Activated CD4-positive, alpha-beta T cell treated with anti-CD3 and anti-CD28 coated beads, Interleukin-10, Interleukin-2, amounts not matched to agents 100 ng/mL and 50 ng/mL, durations not matched to agents 16 hours and 8 hours (primary cell): ENCODE data around the gene LLPH.
"Not testable (repeated sequence)": the region's sequence is repeated elsewhere in the genome, so short reads cannot be mapped to it uniquely, and the experiment has no call there.

Experiments used
- DNase-seq: peaks from one replicate; pipeline ENCODE4 v3.0.0-alpha.2; 2020

The LLPH gene

DNA sequence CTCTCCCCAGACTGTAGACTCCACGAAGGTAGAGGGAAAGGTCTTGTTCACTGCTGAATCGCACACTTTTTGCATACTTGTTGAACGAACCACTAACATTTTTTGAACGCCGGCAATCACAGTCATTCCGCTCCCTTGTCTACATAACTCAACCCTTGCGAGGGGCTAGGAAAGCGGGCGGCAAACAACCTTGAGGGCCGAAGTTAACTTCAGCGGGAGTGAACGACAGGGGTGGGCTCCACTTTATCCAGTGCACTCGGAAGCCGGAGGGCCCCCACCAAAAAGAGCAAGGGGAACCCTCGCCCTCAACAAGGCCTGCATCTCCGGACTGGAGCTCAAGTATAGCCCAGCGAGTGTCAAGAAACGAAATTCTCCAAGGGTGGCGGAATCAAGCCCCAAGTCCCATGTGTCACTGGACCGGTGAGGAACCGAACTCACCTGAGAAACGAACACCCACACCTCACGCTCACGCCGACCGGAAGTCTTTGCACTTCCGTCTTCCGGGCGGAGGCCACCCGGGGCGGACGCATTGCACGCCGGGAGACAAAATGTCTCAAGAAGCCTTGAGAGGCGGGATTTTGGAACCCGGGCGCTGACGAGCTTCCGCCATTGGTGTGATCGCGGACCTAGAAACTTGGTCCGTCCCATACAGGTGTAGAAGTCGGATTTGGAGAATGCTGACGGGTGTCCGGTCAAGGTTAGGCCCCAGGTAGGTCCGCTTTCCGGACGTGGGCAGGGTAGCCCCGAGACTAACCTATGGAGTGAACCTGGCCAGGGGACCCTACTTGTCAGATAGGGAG is at the start of gene LLPH:
TSS of gene LLPH (minus strand) at position 484 of the 800 bp plus-strand sequence. CDS start 1,644 bp downstream, outside the sequence.
- DNase-seq, result peak; percentile 95

DNA sequence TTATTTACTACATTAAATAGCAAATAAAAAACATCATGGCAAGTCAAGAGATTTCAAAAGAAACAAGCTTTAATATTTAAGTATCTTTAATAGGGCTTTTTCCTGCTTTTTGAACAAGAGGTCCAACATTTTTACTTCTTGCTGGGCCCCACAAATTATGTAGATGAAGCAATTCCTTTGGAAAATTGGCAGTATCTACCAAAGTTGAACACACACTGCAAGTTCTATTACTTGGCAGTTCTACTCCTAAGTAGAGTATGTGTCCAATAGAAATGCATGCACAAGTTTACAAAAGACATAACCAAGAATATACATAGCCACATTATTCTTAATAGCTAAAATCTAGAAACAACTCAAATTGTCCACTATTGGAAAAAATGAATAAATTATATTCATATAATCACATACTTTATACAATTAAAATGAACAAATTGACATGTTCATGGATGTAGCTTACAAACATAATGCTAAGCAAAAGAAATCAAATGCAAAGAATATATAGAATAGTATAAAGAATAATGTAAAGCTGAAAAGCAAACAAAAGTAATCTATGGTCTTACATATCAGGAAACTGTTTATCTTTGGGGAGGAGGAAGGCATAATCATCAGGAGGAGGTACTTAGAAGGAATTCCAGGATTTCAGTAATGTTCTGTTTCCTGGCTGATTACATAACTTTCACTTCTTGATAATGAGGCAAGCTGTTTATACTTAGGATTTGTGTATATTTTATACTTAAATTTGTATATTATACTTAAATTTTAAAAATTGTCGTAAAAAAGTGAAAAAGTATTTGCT is 45.8 kb upstream of the LLPH start:
- DNase-seq, result no peak

DNA sequence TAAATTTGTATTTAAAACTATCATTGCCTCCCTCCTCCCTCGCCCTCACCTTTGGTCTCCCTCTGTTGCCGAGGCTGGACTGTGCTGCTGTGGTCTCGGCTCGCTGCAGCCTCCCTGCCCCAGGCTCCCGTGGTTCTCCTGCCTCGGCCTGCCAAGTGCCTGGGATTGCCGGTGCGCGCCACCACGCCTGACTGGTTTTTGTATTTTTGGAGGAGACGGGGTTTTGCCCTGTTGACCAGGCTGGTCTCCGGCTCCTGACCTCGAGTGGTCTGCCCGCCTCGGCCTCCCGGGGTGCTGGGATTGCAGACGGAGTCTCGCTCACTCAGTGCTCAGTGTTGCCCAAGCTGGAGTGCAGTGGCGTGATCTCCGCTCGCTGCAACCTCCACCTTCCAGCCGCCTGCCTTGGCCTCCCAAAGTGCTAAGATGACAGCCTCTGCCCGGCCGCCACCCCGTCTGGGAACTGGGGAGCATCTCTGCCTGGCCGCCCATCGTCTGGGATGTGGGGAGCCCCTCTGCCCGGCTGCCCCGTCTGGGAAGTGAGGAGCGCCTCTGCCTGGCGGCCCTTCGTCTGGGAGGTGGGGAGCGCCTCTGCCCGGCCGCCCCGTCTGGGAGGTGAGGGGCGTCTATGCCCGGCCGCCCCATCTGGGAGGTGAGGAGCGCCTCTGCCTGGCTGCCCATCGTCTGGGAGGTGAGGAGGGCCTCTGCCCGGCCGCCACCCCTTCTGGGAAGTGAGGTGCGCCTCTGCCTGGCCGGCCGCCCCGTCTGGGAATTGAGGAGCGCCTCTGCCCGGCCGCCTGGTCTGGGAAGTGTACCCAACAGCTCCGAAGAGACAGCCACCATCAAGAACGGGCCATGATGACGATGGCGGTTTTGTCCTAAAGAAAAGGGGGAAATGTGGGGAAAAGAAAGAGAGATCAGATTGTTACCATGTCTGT is 44.1 kb upstream of the LLPH start:
- DNase-seq, result not testable (repeated sequence)

DNA sequence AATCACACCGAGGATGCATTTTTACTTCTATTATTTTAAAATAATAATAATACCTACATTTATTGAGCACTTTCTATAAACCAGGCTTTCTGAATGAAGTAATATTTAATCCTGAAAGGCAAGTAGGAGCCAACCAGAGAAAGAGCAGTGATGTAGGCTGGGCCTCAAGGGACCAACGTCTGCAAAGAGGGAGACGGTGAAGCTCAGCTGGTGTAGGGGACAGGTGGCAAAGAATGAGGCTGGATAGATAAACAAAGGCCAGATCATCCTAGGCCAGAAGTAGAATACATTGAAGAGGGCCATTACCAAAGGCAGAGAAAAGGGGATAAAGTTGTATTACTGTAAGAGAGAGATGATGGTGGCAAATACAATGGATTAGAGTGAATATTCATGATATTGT is 40.1 kb upstream of the LLPH start:
- no peak for DNase-seq

DNA sequence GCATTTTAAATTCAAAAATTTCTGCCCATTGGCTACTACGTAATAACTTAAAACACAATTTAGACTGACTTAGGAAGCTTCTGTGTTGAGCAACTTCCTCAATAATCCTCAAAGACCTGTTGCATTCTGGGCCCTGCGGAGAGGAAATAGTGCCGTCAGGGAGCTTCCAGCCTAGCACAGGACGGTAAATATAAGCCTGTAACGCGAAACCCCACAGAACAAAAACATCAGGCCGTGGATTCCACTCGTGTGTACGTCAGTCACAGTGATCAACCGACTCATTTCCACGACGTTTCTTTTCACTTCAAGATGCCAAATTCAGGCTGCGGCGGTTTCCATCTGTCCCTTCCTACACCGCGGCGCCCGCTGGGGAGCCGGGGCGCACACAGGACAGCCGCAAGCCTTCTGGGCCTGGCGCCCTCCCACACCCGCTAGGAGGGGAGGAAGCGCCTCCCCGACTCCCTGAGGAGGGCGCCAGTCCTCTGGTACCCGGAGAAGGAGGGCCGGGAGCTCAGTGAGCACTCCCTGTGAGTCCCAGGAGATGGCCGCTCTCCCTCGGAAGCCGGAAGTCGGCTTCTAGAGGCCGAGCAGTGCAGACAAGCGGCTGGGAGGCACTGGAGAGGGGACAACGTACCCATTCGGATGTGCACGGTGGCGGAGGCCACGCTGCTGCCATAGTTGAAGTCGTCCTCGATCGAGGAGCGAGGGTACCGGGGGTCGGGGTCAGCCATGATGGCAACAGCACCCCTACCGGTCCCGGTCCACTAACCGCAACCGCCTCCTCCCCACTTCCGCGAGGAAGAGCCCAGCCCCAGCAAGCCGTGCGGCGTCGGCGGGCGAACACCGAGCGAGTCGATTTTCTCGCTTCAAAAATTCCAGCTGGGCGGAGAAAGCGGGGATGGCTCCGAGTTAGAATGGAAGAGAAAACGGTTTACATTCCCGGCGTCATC is 38.9 kb upstream of the LLPH start, which contains the start of gene TMBIM4:
TSS of gene TMBIM4 (minus strand) at position 776 of the 950 bp plus-strand sequence. CDS start at position 731, 45 bp downstream.
- DNase-seq, result peak; percentile 90

DNA sequence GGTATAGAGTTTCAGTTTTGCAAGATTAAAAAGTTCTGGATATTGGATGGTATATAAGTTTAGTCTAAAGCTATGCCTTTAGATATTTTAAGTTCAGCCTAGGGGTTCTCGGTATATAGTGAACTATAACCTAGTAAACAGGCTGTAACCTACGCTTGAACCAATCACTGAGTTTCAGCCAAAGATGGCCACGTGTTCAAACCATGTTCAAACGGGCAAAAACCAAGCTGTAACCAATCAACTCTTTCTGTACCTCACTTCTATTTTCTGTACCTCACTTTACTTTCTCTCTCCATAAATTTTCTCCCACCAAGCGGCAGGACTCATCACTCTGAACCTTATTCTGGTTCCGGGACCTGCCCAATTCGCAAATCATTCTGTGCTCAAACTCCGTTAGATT is 37.9 kb upstream of the LLPH start:
- DNase-seq, result no peak

DNA sequence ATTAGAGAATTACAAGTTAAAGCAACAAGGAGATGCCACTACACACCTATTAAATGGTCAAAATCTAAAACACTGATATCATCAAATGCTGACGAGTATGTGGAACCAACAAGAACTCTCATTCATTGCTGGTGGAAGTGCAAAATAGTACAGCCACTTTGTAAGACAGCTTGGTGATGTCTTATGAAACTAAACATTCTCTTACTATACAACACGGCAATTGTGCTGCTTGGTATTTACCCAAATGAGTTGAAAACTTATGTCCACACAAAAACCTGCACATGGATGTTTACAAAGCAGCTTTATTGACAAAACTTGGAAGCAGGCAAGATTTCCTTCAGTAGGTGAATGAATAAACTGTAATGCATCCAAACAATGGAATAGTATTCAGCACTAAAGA is 36.0 kb upstream of the LLPH start:
- DNase-seq, result no peak

DNA sequence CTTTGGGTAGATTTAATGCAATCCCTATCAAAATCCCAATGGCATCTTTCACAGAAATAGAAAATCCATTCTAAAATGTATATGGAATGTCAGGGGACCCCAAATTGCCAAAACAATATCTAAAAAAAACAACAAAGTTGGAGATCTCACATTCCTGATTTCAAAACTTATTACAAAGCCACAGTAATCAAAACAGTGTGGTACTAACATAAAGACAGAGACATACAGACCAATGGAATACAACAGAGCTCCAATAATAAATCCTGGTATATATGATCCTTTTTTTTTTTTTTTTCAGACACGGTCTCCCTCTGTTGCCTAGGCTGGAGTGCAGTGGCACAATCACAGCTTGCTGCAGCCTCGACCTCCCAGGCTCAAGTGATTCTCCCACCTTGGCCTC is 34.6 kb upstream of the LLPH start:
- no peak for DNase-seq

DNA sequence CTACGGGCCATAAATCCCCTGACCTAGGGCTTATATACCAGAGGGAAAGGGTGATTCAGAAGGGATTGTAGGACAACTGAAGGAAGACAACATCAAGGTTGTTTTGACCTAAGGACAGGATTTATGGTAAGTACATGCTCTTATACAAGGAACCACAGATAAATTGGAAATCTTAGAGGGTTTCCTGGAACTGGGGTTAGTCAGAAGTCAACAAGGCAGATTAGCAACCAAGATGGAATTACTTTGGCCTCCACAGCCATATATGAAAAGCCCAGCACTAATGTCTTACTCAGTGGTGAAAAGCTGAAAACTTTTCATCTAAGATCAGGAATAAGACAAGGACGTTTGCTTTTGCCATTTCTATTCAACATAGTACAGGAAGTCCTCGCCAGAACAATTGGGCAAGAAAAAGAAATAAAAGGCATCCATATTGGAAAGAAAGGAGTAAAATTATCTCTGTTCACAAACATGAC is 33.8 kb upstream of the LLPH start:
- no peak for DNase-seq

DNA sequence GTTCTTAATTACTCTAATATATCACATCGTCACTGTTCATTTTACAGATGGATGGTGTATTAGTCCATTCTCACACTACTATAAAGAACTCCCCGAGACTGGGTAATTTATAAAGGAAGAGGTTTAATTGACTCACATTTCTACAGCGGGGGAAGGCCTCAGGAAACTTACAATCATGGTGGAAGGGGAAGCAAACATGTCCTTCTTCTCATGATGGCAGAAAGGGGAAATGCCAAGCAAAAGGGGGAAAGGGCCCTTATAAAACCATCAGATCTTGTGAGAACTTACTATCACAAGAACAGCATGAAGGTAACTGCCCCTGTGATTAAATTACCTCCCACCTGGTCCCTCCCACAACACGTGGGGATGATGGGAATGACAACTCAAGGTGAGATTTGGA is 32.7 kb upstream of the LLPH start:
- DNase-seq, result no peak

DNA sequence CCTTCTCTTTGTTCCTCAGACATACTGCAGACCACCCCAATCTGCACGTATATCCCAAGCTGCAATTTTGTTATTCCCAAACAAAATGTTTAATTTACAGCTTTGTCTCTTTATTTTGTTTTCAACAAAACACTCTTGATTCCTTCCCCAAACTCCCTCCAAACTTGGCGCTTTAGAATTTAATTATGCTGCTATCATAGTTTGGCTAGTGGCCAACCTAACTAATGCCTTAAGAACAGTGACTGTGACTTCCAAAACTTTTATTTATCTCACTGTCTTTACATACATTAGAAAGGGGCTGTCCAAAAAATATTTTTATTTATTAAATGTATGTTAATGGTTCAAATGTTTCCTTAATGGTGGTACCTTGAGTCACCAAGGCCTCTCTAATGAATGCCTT is 32.2 kb upstream of the LLPH start:
- no peak for DNase-seq

DNA sequence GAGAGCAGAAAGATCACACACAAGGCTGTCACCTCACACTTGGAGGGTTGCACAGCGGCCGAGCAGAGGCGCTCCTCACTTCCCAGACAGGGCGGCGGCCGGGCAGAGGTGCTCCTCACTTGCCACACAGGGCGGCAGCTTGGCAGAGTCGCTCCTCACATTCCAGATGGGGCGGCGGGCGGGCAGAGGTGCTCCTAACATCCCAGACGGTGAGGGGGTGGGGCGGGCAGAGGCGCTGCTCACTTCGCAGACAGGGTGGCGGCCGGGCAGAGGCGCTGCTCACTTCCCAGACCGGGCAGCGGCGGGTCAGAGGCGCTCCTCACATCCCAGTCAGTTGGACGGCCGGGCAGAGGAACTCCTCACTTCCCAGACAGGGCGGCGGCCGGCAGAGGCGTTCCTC is 30.2 kb upstream of the LLPH start:
- no peak for DNase-seq

DNA sequence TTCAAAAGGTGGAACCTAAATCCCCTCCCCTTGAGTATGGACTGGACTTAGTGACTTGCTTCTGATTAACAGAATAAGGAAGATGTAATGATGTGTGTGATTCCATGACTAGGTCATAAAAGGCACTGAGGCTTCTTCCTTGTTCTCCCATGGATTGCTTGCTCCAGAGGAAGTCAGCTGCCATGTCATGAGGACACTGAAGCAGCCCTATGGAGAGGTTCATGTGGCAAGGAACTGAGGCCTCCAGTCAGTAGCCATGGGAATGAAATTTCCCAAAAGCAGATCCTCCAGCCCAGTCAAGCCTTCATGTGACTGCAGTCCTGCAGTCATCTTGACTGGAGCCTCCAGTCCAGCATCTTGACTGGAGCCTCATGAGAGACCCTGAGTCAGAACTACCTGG is 28.6 kb upstream of the LLPH start:
- no peak for DNase-seq

DNA sequence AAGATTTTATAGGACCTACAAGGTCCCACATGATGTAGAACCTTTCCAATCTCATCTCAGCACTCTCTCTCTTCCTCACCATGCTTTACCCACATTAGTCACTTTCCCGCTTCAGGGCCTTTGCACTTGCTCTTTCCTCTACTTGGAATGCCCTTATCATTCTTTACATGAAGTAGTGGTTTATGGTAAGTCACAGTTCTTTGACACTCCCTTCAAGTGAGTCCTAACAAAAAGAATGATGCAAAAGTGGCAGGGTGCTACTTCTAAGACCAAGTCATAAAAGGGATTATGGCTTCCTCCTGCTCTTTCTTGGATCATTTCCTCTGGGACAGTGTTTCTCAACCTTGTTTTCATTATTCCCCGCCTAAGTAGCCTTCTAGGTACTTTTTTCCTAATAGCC is 26.1 kb upstream of the LLPH start:
- DNase-seq, result no peak

DNA sequence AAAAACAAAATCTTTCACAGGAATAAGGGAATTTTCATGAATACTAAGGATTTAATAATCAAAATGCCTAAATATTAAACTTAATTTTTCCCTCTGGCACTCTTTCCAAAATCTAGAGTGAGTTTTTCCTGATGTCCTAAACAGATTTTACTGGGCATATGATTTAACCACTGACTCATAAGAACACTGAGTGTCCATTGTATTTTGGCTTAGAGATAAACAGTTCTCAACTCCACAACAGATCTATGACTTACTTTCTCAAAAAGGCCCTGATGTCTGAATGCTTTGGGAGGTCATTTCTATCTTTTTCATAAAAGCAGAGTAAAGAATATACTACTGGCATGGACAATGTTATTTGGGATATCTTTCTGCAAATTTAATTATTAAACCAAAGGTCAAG is 24.2 kb upstream of the LLPH start:
- DNase-seq, result no peak

DNA sequence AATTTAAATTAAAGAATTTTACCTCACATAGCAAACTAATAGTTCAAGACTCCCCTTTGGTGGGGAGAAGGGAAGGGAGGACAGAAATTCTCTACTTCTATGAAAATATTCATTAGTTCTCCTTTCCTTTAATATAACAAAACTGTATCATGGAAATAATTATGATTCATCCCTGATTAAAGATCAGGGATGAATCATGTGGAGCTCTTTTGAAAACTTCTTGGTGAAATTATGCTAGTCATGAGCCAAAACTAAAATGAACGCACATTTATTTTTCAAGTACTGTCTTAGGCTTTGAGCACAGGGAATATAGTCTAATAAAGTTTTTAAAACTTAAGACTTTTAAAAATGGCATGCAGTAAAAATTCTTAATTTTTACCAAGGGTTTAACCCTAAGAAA is 22.2 kb upstream of the LLPH start:
- DNase-seq, result no peak

DNA sequence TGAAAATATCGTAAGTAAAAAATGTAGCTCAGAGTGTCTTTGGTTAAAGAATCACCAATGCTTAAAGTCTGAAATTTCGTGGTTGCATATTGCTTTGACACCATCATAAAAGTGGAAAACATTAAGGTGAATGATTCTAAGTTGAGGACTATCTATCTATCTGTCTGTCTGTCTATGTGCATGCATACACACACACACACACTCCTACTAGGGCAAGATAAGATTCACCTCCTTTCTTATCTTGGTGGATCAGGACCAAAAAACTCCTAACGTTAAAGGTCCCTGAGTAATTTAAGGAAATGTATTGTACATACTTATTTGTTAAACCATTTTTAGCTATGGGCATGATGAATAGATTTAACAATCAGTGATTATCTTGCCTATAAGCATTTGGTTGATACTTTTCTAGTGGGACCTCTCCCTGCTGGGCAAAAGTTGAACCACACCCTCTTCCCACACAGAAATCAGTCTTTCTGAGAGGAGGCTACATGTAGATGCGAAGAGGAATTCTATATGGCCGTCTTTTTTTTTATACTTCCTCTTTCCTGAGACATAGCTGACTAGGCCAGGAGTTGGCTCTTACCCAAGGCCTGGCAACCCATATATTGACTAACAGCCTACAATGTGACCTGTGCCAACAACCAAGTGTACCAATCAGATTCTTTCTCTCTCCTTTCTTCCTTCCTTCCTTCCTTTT is 19.3 kb upstream of the LLPH start:
- DNase-seq, result no peak

DNA sequence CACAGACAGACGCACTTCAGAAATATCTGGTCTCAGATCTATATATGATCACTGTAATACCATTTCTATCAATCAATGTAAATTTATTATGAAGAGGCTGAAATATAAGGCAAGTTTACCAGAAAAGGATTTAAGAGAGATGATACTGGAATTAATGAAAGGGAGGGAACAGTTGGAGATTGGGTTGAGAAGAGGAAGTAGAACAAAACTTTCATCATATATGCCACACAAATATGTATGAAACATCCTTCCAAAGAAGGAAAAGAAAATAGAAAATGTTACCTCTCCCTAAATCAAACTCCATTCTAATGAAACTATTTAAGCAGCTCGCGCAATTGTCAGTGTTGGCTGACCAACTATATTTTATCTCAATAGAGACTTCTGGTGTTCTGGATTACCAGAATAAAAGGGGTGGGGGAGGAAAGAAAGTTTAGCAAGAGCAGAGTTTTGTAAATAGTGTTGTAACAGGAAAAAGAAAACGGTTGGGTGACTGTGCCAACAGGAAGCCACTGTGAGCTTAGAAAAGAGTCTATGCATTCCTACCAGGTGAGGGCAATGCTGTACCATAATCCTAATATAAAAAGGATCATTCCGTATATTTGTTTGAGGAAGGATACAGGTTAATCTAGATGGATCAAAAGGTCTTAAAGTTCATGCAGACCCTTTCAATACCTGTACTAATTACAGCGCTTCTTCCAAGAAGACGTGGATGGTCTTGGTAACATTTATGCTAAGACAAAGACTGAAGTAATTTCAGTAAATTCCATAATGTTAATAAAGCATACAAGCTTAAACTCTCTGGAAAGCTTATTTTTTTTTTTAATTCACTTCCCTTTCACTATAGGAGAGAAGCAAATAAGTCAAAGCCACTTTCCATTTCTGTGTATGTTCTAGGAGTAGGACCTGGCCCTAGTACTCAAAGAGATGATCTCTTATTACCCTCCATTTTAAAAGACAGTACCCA is 14.5 kb upstream of the LLPH start:
- DNase-seq, result peak; percentile 53

DNA sequence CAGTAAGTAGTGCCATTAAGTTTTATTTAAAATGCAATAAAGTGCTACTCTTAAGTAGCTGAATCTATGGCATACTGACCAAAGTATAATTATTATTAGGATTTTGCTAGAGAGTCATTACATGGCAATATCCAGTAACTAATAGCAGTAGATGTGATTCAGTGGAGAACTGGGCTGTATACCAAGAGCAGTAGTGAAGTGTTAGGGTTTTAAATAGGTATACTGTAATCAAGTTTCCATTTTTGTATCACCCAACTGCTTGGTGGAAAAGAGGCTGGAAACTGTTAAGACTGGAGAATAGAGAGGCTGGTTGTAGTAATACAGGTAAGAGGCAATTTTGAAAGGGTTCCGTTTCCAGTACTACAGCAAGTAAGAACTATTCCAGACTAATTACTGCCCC is 13.3 kb upstream of the LLPH start:
- DNase-seq, result no peak

DNA sequence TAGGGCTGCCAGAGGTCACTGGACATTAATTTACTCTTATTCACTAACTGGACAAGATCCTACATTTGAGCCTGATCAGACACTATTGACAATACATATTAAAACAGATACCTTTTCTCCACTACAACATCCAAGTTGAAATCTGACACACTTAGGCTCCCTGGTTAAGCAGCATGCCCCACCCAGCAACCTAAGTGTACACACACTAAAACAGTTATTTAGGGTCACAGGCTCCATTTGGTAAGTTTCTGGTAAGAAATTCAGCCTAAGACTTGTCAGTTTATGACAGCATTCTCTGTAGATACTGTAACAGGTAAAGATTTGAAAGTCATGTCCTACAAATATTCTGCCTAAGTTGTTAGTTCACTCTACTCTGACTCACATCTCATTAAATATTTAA is 12.3 kb upstream of the LLPH start:
- no peak for DNase-seq
